Prostate gland (tissue), 2 donors: ENCODE measurements around the gene MYRF. TPM values are rescaled to one million over a fixed set of nuclear protein-coding genes. Genes with fewer than 3 reads are reported as not detected.

Source experiments
- DNase-seq: peaks from one replicate; pipeline ENCODE4 v3.0.0-alpha.2; 2019; ENCODE audit warnings: low spot score
- H3K27ac ChIP-seq, 2 donors: fragments of 200-600 bp; sonication (generic); 2 replicates each; pipeline ENCODE4 v1.5.1; 2017 to 2019
- H3K27me3 ChIP-seq: fragments of 200-600 bp; sonication (generic); replicated peaks from 2 replicates; pipeline ENCODE4 v1.5.1; 2019; ENCODE audit not compliant: insufficient read depth
- H3K36me3 ChIP-seq, 2 donors: fragments of 200-600 bp; sonication (generic); 1 replicate in 1 of 2; 2 replicates in 1 of 2; pipeline versions ENCODE4 v1.5.1 to v1.8.1; 2017 to 2019
- H3K4me1 ChIP-seq: fragments of 200-600 bp; sonication (generic); replicated peaks from 2 replicates; pipeline ENCODE4 v1.5.1; 2019
- H3K4me3 ChIP-seq, 2 donors: fragments of 200-600 bp; sonication (generic); 2 replicates each; pipeline ENCODE4 v1.5.1; 2017 to 2019
- H3K9me3 ChIP-seq: fragments of 200-600 bp; sonication (generic); 2 replicates; pipeline ENCODE4 v1.5.1; 2017
- POLR2A ChIP-seq: fragments of 450-650 bp; IDR thresholded peaks from one replicate; pipeline ENCODE4 v1.6.1; 2016; ENCODE audit warnings: antibody characterized with exemption, mild to moderate bottlenecking
- POLR2AphosphoS5 ChIP-seq: sonication (generic); formaldehyde crosslinking; IDR thresholded peaks from one replicate; pipeline ENCODE4 v1.6.1; 2017; ENCODE audit warnings: antibody characterized with exemption
- WGBS: methylation state at CpG from one replicate; pipeline ENCODE4 v1.1.5; 2018; 5-methylcytosine and 5-hydroxymethylcytosine counted together
- intact Hi-C: fragments of 100-400 bp; cut with DNase I; formaldehyde crosslinking; loops from one replicate; pipeline ENCODE4 v1.14.2; 2022
- total RNA-seq, 2 donors: library from RNA; depleted of rRNA; stranded (reverse); fragments of >200 nt; gene quantifications; one replicate each; pipeline ENCODE4 v1.1.0, GENCODE V29; 2016
- TF ChIP-seq, protein P1 (sequence below), 4 experiments: fragments of 200-600 bp in 2 of 4; fragments of 450-650 bp in 2 of 4; sonication (generic) in 2 of 4; IDR thresholded peaks; 1 replicate in 3 of 4; 2 replicates in 1 of 4; pipeline ENCODE4 v1.5.1; 2016 to 2019; ENCODE audit warnings: antibody characterized with exemption in 4 of 4, mild to moderate bottlenecking in 2 of 4, moderate library complexity in 2 of 4

Gene MYRF
- total RNA-seq, 2 donors from 2014 or later, result 0.77 to 3.4 TPM

DNA sequence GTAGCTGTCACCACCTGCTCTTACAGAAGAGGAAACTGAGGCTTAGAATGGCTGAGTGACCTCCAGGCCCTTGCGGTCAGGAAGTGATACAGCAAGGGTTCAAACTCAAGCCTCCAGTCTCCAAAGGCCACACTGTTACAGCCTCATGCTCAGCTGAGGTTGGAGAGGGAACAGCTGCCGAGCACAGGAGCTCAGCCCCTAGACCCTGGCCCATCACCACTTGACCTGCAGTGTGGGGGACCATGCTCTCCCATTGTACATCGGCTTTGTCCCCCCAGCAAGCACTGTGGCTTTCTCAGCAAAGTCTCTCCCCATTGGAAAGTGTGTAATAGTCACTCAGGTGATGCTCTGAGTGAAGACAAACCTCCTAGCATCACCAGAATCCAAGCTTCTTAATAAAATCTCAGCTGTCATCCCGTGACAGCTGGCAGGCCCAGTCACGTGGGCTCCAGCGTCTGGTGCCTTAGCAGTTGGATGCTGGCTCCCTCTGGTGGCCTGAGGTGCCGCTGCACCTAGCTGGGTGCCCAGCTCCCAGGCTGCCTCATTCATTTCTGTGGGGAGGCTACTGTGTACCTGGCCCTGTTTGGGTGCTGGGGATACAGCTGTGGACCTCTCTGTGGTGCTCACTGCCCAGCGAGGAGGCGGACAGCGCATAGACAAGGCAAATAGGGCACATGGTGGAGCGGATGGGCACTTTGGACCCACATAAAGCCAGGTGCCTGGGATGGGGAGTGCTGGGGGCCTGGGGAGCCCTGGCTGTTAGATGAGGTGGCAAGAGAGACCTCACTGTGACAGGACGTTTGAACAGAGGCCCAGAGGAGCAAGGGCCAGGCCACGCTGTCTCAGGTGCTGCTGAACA is 19.1 kb upstream of the MYRF start:
- Histone ChIP-seq H3K4me1 (no peaks in the 10 kb centered on the region), H3K36me3 (peaks cover 0 to 6% of the 10 kb centered on the region in 2 donors), H3K27ac (peak overlapping the region; percentile 36 to 42), H3K9me3 (no peaks in the 10 kb centered on the region), H3K27me3 (no peaks in the 10 kb centered on the region), H3K4me3 (no peak overlapping the region)
- intact Hi-C loops, result loop anchor here (2.0 to 10.0 kb wide), 3 partner anchors 36 to 259 kb away; partner anchors contain the start of gene DAGLA
- peak; percentile 88 for DNase-seq
- WGBS, result 29% methylated on average over 13 of the region's 13 CpGs
- TF ChIP-seq POLR2AphosphoS5, result peak; percentile 91
- TF ChIP-seq, protein P1, sequence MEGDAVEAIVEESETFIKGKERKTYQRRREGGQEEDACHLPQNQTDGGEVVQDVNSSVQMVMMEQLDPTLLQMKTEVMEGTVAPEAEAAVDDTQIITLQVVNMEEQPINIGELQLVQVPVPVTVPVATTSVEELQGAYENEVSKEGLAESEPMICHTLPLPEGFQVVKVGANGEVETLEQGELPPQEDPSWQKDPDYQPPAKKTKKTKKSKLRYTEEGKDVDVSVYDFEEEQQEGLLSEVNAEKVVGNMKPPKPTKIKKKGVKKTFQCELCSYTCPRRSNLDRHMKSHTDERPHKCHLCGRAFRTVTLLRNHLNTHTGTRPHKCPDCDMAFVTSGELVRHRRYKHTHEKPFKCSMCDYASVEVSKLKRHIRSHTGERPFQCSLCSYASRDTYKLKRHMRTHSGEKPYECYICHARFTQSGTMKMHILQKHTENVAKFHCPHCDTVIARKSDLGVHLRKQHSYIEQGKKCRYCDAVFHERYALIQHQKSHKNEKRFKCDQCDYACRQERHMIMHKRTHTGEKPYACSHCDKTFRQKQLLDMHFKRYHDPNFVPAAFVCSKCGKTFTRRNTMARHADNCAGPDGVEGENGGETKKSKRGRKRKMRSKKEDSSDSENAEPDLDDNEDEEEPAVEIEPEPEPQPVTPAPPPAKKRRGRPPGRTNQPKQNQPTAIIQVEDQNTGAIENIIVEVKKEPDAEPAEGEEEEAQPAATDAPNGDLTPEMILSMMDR (IDR thresholded peaks at IDR 0.05), result peak; percentile 99 to 100 (median 100)
- TF ChIP-seq POLR2A, result no peak

DNA sequence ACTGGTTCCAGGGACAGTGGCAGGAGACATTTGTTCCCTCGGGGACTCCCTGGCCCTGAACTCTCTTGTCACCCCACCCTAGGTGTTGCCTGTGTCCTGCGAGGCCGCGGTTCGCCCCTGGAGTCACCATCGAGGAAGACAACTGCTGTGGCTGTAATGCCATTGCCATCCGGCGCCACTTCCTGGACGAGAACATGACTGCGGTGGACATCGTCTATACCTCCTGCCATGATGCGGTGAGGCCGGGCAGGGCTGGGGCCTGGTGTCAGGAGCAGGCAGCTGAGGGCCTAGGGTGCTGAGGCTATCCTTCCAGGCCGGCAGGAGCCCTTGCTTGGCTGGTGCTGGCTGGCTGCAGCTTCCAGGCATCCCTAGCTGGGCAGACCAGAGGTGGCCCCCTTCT is 17.7 kb upstream of the MYRF start:
- intact Hi-C loops, result loop anchor here (5.0 to 10.0 kb wide), 2 partner anchors 37 to 260 kb away; no protein-coding TSS in a partner anchor
- H3K4me1 ChIP-seq, result no peaks in the 10 kb centered on the region
- no peaks in the 10 kb centered on the region for H3K9me3 ChIP-seq
- 96% methylated on average over 14 of the region's 14 CpGs for WGBS
- H3K4me3 ChIP-seq, result no peak overlapping the region
- DNase-seq, result no peak
- H3K27me3 ChIP-seq, result no peaks in the 10 kb centered on the region
- TF ChIP-seq POLR2AphosphoS5 (no peak), POLR2A (no peak)
- TF ChIP-seq, protein P1 (IDR thresholded peaks at IDR 0.05), result no peak
- H3K36me3 ChIP-seq, result peaks cover 0 to 6% of the 10 kb centered on the region in 2 donors
- no peak overlapping the region for H3K27ac ChIP-seq

DNA sequence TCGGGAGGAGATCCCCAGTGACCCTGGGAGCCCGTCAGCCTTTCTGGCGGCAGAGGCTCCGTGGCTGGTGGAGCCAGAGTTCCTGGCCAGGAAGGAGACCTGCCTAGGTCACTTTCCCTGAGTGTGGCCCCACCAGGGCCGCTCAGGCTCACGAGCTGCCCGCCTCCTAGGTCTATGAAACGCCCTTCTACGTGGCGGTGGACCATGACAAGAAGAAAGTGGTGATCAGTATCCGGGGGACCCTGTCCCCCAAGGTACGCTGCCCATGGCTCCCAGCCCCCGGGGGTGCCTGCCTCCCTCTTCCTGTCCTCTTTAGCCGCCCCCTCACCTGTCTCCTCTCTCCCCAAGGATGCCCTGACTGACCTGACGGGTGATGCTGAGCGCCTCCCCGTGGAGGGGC is 17.0 kb upstream of the MYRF start:
- Histone ChIP-seq H3K9me3 (no peaks in the 10 kb centered on the region), H3K4me3 (no peak overlapping the region), H3K27ac (no peak overlapping the region), H3K36me3 (peaks cover 0 to 6% of the 10 kb centered on the region in 2 donors), H3K4me1 (no peaks in the 10 kb centered on the region), H3K27me3 (no peaks in the 10 kb centered on the region)
- intact Hi-C loops, result loop anchor here (10.0 kb wide), 1 partner anchor 261 kb away; no protein-coding TSS in a partner anchor
- no peak for DNase-seq
- 96% methylated on average over 17 of the region's 17 CpGs for WGBS
- TF ChIP-seq, protein P1 (IDR thresholded peaks at IDR 0.05), result no peak
- TF ChIP-seq POLR2AphosphoS5, result no peak
- no peak for TF ChIP-seq POLR2A

DNA sequence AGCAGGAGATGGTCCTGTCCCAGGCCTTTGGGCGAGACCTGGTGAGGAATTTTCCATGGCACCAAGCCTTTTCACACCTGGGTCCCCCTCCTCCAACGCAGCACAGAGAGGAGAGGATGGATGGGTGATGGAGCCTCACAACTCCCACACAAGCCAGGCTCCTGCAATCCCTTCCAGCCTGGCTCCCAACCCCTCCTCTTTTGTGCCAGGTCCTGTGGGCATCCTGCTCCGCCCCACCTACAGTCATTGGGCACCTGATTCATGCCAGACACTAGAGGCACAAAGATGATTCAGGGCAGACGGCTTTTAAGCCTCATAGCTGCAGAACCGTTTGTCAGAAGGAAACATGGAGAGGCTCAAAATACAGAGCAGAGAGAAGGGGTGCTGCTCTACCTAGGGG is 16.1 kb upstream of the MYRF start:
- H3K36me3 ChIP-seq, result peaks cover 0 to 6% of the 10 kb centered on the region in 2 donors
- no peaks in the 10 kb centered on the region for H3K9me3 ChIP-seq
- no peak overlapping the region for H3K4me3 ChIP-seq
- DNase-seq, result no peak
- no peaks in the 10 kb centered on the region for H3K27me3 ChIP-seq
- H3K4me1 ChIP-seq, result no peaks in the 10 kb centered on the region
- whole genome bisulfite sequencing, result 88% methylated on average over 5 of the region's 5 CpGs
- TF ChIP-seq POLR2A, result no peak
- TF ChIP-seq, protein P1 (IDR thresholded peaks at IDR 0.05), result no peak
- no peak for TF ChIP-seq POLR2AphosphoS5
- H3K27ac ChIP-seq, result no peak overlapping the region
- intact Hi-C loops, result loop anchor here (10.0 kb wide), 1 partner anchor 262 kb away; no protein-coding TSS in a partner anchor
